GM12801 (cell line): ENCODE results near the gene SMPD1.

Source experiments
- CTCF ChIP-seq: IDR thresholded peaks from one replicate; pipeline ENCODE4 v1.5.1; 2011; ENCODE audit warnings: control low read depth; ENCODE audit not compliant: insufficient read length; ENCODE audit errors: extremely low read depth

Gene SMPD1

GRCh38 chr11:6389905-6390717 lies at the start of gene SMPD1:
SMPD1 (plus strand) TSS chr11:6390474; CDS start chr11:6390599, 125 bp downstream.
- TF ChIP-seq CTCF = no peak

- TF ChIP-seq CTCF = no peak
Observed at GRCh38 chr11:6345366-6345765, 44.9 kb upstream of the SMPD1 start.

GRCh38 chr11:6350043-6350442 lies 40.2 kb upstream of the SMPD1 start:
- no peak for TF ChIP-seq CTCF

GRCh38 chr11:6350486-6350885 lies 39.8 kb upstream of the SMPD1 start:
- TF ChIP-seq CTCF = no peak

- TF ChIP-seq CTCF = no peak
Observed at GRCh38 chr11:6351782-6352382, 38.4 kb upstream of the SMPD1 start.

GRCh38 chr11:6353367-6353987 lies 36.8 kb upstream of the SMPD1 start:
- TF ChIP-seq CTCF = peak; percentile 83

GRCh38 chr11:6354651-6355485 lies 35.4 kb upstream of the SMPD1 start:
- TF ChIP-seq CTCF = no peak
